NCI-H146 treated with DMSO at 0.1 percent for 48 hours (cell line): ENCODE data around the gene GPR75.

ENCODE experiments used
- DNase-seq: peaks from one replicate; lab custom pipeline; 2025; ENCODE audit not compliant: unreplicated experiment; lab: John Stamatoyannopoulos, UW

The GPR75 gene

DNA sequence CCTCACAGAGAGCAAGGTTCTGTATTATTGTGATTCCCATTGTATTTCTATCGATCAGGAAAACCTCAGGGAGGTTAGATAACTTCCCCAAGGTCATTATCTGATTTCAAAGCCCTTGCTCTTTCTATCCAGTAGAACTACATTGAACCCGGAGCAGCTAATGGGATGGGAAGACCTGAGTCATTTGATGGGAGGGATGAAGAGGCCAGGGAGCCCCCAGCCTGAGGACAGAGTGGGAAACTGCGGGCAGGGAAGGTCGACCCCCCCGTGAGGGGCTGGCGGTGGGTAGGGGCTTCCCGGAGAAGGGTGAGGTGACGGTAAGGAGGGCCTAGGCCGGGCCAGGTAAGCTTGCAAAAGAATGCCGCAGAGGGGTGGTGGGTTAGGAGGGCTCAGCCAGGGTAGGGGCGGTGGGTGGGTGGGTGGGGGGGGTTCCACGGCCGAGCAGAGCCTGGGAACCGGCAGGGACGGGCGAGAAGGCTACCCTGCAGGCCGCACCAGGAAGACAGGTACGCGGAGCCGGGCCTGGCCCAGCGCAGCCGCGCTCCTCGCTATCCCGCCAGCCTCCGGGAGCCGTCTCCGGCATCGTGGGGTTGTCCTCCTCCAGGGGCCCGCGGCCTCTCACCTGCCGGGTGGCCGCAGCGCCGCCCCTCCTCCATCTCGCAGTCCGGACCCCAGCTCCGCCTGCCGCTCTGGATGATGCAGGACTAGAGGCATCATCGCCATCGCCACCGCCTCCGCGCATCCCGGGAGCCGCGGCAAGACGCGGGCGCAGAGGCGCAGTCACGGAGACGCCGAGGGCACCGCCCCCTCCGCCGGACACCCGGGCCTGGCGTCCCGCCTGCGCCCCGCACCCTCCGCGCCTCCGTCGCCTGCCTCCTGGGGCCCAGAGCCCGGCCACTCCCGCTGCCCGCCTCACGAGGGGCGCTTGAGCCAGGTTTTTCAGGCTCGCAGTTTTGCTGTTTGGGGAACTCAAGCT lies at the start of gene GPR75:
TSS of gene GPR75 (minus strand) at position 762 of the 976 bp plus-strand sequence. CDS start 5,211 bp downstream, outside the sequence.
- no peak for DNase-seq

DNA sequence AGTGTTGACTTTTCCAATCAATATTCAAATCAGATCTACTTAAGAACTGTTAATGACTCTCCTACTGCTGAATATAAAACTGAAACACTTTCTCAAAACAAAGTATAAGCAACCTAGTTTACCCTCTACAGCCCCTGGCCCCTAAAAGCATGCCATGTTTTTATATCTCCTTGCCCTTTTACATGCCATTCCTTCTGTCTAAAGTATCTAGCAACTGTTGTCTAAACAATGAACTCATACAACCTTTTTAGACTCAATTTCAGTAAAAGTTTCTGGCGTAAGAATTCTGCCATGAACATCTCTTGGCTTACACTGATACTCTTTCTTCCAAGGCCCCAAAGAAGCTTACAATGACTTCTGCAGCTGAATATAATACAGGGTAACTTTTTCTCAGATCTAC lies 47.8 kb upstream of the GPR75 start:
- no peak for DNase-seq

- no peak for DNase-seq
These were observed 45.6 kb upstream of the GPR75 start for GRCh38 chr2:53905396-53905795.

- no peak for DNase-seq
These were observed 43.2 kb upstream of the GPR75 start for GRCh38 chr2:53903011-53903410.

- DNase-seq: no peak
These were observed 41.4 kb upstream of the GPR75 start for GRCh38 chr2:53901192-53901591.

DNA sequence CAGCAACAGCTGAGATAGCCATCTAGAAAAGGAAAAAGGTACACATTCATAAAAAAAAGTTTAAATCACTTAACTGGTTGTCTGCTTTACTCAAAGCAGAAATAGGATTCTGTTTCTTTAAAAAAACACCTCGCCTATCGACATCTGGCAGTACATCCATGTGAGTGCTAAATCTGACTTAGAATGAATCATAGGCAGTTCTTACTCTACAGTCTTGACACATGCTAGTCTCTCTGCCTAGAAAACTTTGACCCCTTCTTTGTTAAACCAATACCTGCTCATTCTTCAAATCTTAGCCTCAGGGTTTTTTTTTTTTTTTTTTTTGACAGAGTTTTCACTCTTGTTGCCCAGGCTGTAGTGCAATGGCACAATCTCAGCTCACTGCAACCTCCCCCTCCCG lies 37.1 kb upstream of the GPR75 start:
- no peak for DNase-seq

GRCh38 chr2:53886406-53887280 lies 26.9 kb upstream of the GPR75 start:
- no peak for DNase-seq

DNA sequence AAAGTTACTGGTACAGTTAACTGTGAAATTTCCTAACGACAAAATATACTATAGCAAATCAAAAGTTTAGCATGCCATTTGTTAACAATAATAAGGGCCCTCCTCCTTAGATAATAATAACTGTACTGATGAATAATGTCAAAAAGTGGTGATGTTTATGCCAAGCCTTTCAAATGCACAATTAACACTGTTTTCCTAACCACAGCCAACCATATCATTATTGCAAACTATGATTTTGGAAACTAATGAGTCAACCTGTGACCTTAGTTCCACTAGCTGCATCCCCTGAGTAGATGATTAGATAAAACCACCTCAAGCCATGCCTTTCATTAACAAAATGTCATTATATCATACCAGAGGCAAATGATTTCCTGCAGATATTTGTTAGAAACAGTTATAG lies 25.1 kb upstream of the GPR75 start:
- DNase-seq: no peak

DNA sequence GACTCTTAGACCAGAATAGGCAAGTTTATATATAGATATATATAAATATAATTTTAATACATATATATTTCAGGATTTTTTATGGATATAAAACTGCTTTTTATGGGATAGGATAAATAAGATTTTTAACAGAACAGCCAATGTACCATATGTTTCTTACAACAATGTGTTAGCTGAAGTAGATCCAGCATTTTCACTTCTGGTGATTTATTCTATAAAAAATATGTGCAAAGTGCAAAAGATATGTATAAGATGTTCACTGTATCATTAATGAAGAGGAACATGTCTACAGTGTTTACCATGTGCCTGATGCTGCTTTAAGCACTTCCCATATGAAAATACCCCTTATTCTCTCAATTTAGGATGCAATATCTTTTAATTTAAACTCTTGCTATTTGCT lies 22.2 kb upstream of the GPR75 start:
- no peak for DNase-seq

DNA sequence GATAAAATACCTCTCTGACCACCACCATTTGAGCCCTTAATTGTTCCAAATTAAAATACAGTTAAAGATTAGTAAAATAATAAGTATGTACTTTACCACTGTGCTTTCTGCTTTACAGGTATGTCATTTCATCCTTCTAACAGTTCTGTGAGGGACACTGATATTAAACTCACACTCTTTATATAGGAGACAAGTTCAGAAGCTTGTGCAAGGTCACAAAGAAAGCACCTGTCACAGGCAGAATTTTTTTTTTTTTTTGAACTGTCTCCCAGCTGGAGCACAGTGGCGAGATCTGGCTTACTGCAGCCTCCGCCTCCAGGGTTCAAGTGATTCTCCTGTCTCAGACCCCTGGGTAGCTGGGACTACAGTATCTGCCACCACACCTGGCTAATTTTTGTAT lies 21.6 kb upstream of the GPR75 start:
- no peak for DNase-seq

DNA sequence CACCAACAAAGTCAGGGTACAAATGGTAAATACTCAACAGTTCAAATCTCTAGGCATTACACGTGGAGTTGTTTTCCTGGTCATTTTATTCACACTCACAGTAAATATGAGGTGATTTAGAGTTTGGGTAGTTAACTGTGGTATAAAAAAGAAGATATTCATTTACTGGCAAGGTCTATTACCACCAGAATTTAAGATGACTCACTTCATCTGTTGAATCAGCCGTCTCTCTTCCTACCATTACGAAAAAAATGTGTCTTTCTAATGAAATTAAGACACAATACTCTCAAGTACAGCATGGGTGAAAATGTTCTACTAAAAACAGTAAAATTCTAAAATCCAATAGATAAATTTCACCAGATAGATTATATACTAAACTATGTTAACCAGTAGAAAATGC lies 21.0 kb upstream of the GPR75 start:
- DNase-seq: no peak

GRCh38 chr2:53877556-53877955 lies 17.8 kb upstream of the GPR75 start:
- no peak for DNase-seq

DNA sequence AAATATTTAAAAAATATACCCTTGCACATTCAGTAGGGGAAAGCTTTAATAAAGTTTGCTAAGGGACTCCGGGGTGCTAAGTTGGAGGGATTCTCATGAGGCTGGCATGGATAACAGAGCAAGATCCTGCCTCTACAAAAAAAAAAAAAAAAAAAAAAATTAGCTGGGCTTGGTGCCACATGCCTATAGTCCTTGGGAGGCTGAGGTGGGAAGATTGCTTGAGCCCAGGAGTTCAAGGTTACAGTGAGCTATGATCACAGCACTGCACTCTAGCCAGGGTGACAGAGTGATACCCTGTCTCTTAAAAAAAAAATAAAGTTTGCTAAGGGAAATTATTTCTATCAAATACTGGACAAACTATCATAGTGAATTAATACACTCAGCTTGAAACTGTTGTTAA lies 17.3 kb upstream of the GPR75 start:
- DNase-seq: no peak

DNA sequence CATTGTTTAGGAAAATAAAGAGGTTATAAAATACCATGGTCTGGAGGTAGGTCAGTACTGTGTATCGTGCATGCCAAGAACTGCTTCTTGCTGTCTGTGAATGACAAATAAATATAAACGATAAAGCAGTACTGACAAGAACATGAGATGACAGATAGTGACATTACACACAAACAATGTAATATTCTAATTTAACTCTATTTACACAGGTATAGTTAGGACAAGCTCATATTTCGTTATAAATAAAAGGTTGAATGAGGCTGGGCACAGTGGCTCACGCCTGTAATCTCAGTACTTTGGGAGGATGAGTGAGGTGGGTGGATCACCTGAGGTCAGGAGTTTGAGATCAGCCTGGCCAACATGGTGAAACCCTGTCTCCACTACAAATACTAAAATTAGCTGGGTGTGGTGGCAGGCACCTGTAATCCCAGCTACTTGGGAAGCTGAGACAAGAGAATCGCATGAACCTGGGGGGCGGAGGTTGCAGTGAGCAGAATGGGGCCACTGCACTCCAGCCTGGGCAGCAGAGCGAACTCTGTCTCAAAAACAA lies 14.7 kb upstream of the GPR75 start:
- DNase-seq: no peak

GRCh38 chr2:53867773-53868172 lies 8.0 kb upstream of the GPR75 start:
- DNase-seq: no peak

DNA sequence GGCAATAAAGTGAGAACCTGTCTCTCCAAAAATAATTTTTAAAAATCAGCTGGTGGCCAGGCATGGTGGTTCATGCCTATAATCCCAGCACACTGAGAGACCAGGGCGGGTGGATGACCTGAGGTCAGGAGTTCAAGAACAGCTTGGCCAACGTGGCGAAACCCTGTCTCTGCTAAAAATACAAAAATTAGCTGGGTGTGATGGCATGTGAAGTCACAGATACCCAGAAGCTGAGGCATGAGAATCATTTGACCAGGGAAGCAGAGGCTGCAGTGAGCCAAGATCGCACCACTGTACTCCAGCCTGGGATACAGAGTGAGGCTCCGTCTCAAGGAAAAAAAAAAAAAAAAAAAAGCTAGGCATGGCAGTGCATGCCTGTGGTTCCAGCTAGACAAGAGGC lies 7.4 kb upstream of the GPR75 start:
- DNase-seq: no peak

- DNase-seq: no peak
These were observed 6.2 kb upstream of the GPR75 start for GRCh38 chr2:53865962-53866361.

GRCh38 chr2:53865264-53865663 lies 5.5 kb upstream of the GPR75 start:
- no peak for DNase-seq

DNA sequence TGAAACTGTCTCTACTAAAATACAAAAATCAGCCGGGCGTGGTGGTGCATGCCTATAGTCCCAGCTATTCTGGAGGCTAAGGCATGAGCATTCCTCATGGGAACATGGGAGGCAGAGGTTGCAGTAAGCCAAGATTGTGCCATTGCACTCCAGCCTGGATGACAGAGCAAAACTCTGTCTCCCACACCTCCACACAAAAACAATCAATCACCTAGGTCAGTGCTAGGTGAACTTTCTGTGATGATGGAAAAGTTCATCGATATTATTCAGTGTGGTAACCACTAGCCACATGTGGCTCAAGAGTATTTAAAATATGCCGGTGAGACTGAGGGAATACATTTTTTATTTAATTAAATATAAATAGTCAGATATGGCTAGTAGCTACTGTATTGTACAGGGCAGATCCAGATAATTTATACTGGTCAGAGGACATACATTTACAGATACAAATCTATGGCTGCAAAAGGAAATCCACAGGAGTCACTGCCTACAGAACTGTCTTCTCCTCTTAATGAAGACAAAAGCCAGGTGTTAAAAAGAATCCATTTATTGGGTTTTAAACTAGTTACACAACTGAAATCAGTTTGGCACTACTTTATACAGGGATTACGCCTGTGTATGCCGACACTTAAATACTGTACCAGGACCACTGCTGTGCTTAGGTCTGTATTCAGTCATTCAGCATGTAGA lies 3.9 kb upstream of the GPR75 start:
- no peak for DNase-seq

GRCh38 chr2:53861824-53862223 lies 2.1 kb upstream of the GPR75 start:
- no peak for DNase-seq

GRCh38 chr2:53856272-53856671 lies 3.5 kb downstream of the GPR75 start:
- DNase-seq: no peak
